Measurements from ENCODE around the gene POLG2.

The POLG2 gene

DNA sequence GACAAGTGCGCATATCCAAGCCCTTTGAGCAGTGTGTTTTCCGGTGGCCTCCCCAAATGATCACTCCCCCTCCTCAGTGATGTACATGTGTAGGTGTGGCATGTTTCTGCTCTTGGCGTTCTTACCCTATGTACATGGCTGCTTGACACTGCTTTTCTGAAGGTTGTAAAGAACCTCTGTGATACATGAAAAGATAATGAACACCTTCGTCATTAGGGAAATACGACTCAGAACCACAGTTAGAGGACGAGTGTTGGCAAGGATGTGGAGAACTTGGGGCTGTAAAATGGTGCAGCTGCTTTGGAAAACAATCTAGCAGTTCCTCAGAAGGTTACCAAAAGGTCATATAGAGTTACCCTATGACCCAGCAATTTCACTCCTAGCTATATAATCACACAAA is 38.5 kb upstream of the POLG2 start:
- no peak overlapping the region for H3K4me3 ChIP-seq (ENCODE audit: low read length, poor library complexity, severe bottlenecking)
- no peaks in the 10 kb centered on the region for H3K4me1 ChIP-seq (ENCODE audit: insufficient read depth, low read length, poor library complexity, severe bottlenecking)
- no peaks in the 10 kb centered on the region for H3K9me3 ChIP-seq (ENCODE audit: insufficient read depth, low read depth, low read length)
- H2AFZ ChIP-seq (ENCODE audit: low read length): no peak overlapping the region
- no peak overlapping the region for H3K9ac ChIP-seq (ENCODE audit: low read depth, low read length, poor library complexity, severe bottlenecking)
- no peak overlapping the region for H3K4me2 ChIP-seq (ENCODE audit: low read depth, low read length, poor library complexity, severe bottlenecking)
- H3F3A ChIP-seq (ENCODE audit: low read depth): no peaks in the 10 kb centered on the region; the same call in 1 of the 2 replicates
- peaks cover 81% of the 10 kb centered on the region for H3K36me3 ChIP-seq (ENCODE audit: insufficient read depth, low read length)
- no peaks in the 10 kb centered on the region for H3K27me3 ChIP-seq (ENCODE audit: insufficient read depth, low read length, poor library complexity, severe bottlenecking)
- no peak for TF ChIP-seq EZH2phosphoT487 (IDR thresholded peaks at IDR 0.05; ENCODE audit: borderline replicate concordance)
- H3K9me2 ChIP-seq (replicated peaks; ENCODE audit: low read depth, low read length): no peaks in the 10 kb centered on the region
- no peaks in the 10 kb centered on the region for H3K79me2 ChIP-seq (ENCODE audit: insufficient read depth, low read length)
- H4K20me1 ChIP-seq (ENCODE audit: insufficient read depth, low read length, poor library complexity, severe bottlenecking): no peaks in the 10 kb centered on the region

DNA sequence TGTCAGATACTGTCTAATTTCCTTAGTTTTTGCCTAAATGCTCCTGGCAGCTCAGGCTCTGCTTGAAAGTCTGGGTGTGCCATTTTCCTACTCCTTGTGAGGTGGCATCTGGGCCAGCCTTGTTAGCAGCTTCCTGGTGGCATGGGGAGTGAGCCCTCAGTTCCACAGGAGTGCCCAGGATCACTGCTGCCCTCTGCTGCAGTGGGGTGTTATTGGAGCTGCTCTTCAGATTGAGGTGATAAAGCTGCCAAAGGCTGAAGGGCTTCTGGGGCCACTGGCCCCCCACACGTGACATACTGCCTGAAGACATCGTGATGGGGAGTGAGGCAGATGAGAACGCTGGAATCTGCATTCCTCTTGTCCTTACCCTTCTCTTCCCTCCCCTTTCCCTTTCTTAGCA is 37.3 kb upstream of the POLG2 start:
- Histone ChIP-seq H3K4me1 (ENCODE audit: insufficient read depth, low read length, poor library complexity, severe bottlenecking) (no peaks in the 10 kb centered on the region), H3K36me3 (ENCODE audit: insufficient read depth, low read length) (peaks cover 93% of the 10 kb centered on the region), H4K20me1 (ENCODE audit: insufficient read depth, low read length, poor library complexity, severe bottlenecking) (no peaks in the 10 kb centered on the region), H3K4me2 (ENCODE audit: low read depth, low read length, poor library complexity, severe bottlenecking) (no peak overlapping the region), H3K4me3 (ENCODE audit: low read length, poor library complexity, severe bottlenecking) (no peak overlapping the region), H3F3A (ENCODE audit: low read depth) (no peaks in the 10 kb centered on the region; the same call in 1 of the 2 replicates), H3K9ac (ENCODE audit: low read depth, low read length, poor library complexity, severe bottlenecking) (no peak overlapping the region), H3K9me3 (ENCODE audit: insufficient read depth, low read depth, low read length) (no peaks in the 10 kb centered on the region), H3K9me2 (replicated peaks; ENCODE audit: low read depth, low read length) (no peaks in the 10 kb centered on the region), H3K27me3 (ENCODE audit: insufficient read depth, low read length, poor library complexity, severe bottlenecking) (no peaks in the 10 kb centered on the region), H3K79me2 (ENCODE audit: insufficient read depth, low read length) (no peaks in the 10 kb centered on the region), H2AFZ (ENCODE audit: low read length) (no peak overlapping the region)
- TF ChIP-seq, protein P1, sequence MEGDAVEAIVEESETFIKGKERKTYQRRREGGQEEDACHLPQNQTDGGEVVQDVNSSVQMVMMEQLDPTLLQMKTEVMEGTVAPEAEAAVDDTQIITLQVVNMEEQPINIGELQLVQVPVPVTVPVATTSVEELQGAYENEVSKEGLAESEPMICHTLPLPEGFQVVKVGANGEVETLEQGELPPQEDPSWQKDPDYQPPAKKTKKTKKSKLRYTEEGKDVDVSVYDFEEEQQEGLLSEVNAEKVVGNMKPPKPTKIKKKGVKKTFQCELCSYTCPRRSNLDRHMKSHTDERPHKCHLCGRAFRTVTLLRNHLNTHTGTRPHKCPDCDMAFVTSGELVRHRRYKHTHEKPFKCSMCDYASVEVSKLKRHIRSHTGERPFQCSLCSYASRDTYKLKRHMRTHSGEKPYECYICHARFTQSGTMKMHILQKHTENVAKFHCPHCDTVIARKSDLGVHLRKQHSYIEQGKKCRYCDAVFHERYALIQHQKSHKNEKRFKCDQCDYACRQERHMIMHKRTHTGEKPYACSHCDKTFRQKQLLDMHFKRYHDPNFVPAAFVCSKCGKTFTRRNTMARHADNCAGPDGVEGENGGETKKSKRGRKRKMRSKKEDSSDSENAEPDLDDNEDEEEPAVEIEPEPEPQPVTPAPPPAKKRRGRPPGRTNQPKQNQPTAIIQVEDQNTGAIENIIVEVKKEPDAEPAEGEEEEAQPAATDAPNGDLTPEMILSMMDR (conservative IDR thresholded peaks at IDR 0.05; ENCODE audit: low read length): peak; percentile 54
- no peak for TF ChIP-seq EZH2phosphoT487 (IDR thresholded peaks at IDR 0.05; ENCODE audit: borderline replicate concordance)

- no peak overlapping the region for H3K9ac ChIP-seq (ENCODE audit: low read depth, low read length, poor library complexity, severe bottlenecking)
- H3K4me1 ChIP-seq (ENCODE audit: insufficient read depth, low read length, poor library complexity, severe bottlenecking): no peaks in the 10 kb centered on the region
- H3K36me3 ChIP-seq (ENCODE audit: insufficient read depth, low read length): peaks cover 96% of the 10 kb centered on the region
- H2AFZ ChIP-seq (ENCODE audit: low read length): no peak overlapping the region
- no peaks in the 10 kb centered on the region for H3K79me2 ChIP-seq (ENCODE audit: insufficient read depth, low read length)
- no peaks in the 10 kb centered on the region; the same call in 1 of the 2 replicates for H3F3A ChIP-seq (ENCODE audit: low read depth)
- no peaks in the 10 kb centered on the region for H3K9me2 ChIP-seq (replicated peaks; ENCODE audit: low read depth, low read length)
- H3K4me3 ChIP-seq (ENCODE audit: low read length, poor library complexity, severe bottlenecking): no peak overlapping the region
- no peak overlapping the region for H3K4me2 ChIP-seq (ENCODE audit: low read depth, low read length, poor library complexity, severe bottlenecking)
- TF ChIP-seq EZH2phosphoT487 (IDR thresholded peaks at IDR 0.05; ENCODE audit: borderline replicate concordance): no peak
- TF ChIP-seq, protein P1 (conservative IDR thresholded peaks at IDR 0.05; ENCODE audit: low read length): no peak
- no peaks in the 10 kb centered on the region for H3K27me3 ChIP-seq (ENCODE audit: insufficient read depth, low read length, poor library complexity, severe bottlenecking)
- no peaks in the 10 kb centered on the region for H4K20me1 ChIP-seq (ENCODE audit: insufficient read depth, low read length, poor library complexity, severe bottlenecking)
- H3K9me3 ChIP-seq (ENCODE audit: insufficient read depth, low read depth, low read length): no peaks in the 10 kb centered on the region
Measured at GRCh38 chr17:64533784-64534183, 36.9 kb upstream of the POLG2 start.

GRCh38 chr17:64532409-64532808 is 35.6 kb upstream of the POLG2 start:
- Histone ChIP-seq H3K36me3 (ENCODE audit: insufficient read depth, low read length) (peaks cover 98% of the 10 kb centered on the region), H4K20me1 (ENCODE audit: insufficient read depth, low read length, poor library complexity, severe bottlenecking) (no peaks in the 10 kb centered on the region), H3F3A (ENCODE audit: low read depth) (no peaks in the 10 kb centered on the region; the same call in 1 of the 2 replicates), H3K4me3 (ENCODE audit: low read length, poor library complexity, severe bottlenecking) (no peak overlapping the region), H3K9me2 (replicated peaks; ENCODE audit: low read depth, low read length) (no peaks in the 10 kb centered on the region), H3K4me1 (ENCODE audit: insufficient read depth, low read length, poor library complexity, severe bottlenecking) (no peaks in the 10 kb centered on the region), H2AFZ (ENCODE audit: low read length) (no peak overlapping the region), H3K79me2 (ENCODE audit: insufficient read depth, low read length) (no peaks in the 10 kb centered on the region), H3K9ac (ENCODE audit: low read depth, low read length, poor library complexity, severe bottlenecking) (no peak overlapping the region), H3K27me3 (ENCODE audit: insufficient read depth, low read length, poor library complexity, severe bottlenecking) (no peaks in the 10 kb centered on the region), H3K9me3 (ENCODE audit: insufficient read depth, low read depth, low read length) (no peaks in the 10 kb centered on the region), H3K4me2 (ENCODE audit: low read depth, low read length, poor library complexity, severe bottlenecking) (no peak overlapping the region)
- TF ChIP-seq, protein P1 (conservative IDR thresholded peaks at IDR 0.05; ENCODE audit: low read length): no peak
- TF ChIP-seq EZH2phosphoT487 (IDR thresholded peaks at IDR 0.05; ENCODE audit: borderline replicate concordance): no peak
